Erythroblast (primary cell): ENCODE measurements around the gene SEC62.

Source experiments
- GATA1 ChIP-seq: IDR thresholded peaks from 2 replicates; pipeline ENCODE4 v1.6.1; 2011; ENCODE audit warnings: low read depth, mild to moderate bottlenecking, control low read depth, low read length, moderate library complexity
- POLR2A ChIP-seq: IDR thresholded peaks from 2 replicates; pipeline ENCODE4 v1.6.1; 2011; ENCODE audit warnings: mild to moderate bottlenecking, low read length

GRCh38 chr3:169984292-169984691 lies 17.7 kb downstream of the SEC62 start:
- no peak for TF ChIP-seq POLR2A
- no peak for TF ChIP-seq GATA1
